Upper lobe of left lung (tissue), 4 donors: ENCODE results near the gene FOXO1.

Experiments
- POLR2AphosphoS5 ChIP-seq, 2 donors: sonication (generic); formaldehyde crosslinking; IDR thresholded peaks; one replicate each; pipeline ENCODE4 v1.5.1; 2017; ENCODE audit warnings: antibody characterized with exemption in 2 of 2
- TF ChIP-seq, protein P1 (sequence below), 6 experiments: fragments of 450-650 bp in 4 of 6; fragments of 200-600 bp in 2 of 6; sonication (generic) in 2 of 6; IDR thresholded peaks; one replicate each; pipeline ENCODE4 v1.5.1; 2016 to 2019; ENCODE audit warnings: antibody characterized with exemption in 6 of 6

- no peak for TF ChIP-seq POLR2AphosphoS5 (IDR thresholded peaks at IDR 0.05)
- TF ChIP-seq, protein P1, sequence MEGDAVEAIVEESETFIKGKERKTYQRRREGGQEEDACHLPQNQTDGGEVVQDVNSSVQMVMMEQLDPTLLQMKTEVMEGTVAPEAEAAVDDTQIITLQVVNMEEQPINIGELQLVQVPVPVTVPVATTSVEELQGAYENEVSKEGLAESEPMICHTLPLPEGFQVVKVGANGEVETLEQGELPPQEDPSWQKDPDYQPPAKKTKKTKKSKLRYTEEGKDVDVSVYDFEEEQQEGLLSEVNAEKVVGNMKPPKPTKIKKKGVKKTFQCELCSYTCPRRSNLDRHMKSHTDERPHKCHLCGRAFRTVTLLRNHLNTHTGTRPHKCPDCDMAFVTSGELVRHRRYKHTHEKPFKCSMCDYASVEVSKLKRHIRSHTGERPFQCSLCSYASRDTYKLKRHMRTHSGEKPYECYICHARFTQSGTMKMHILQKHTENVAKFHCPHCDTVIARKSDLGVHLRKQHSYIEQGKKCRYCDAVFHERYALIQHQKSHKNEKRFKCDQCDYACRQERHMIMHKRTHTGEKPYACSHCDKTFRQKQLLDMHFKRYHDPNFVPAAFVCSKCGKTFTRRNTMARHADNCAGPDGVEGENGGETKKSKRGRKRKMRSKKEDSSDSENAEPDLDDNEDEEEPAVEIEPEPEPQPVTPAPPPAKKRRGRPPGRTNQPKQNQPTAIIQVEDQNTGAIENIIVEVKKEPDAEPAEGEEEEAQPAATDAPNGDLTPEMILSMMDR (IDR thresholded peaks at IDR 0.05), result no peak
Observed at GRCh38 chr13:40562975-40563349, 103.5 kb downstream of the FOXO1 start.
